Measurements from ENCODE around the gene ASTL. TPM values are rescaled to one million over a fixed set of nuclear protein-coding genes. Genes with fewer than 3 reads are reported as not detected.

Gene ASTL
- total RNA-seq, 1 experiment from 2014 or later = 0.34 TPM

- Histone ChIP-seq H3K9me2 (ENCODE audit: insufficient read depth) (no peaks in the 10 kb centered on the region), H3K9ac (ENCODE audit: low read length) (no peak overlapping the region), H3K79me2 (ENCODE audit: insufficient read depth, low read length) (no peaks in the 10 kb centered on the region), H3K9me3 (ENCODE audit: control insufficient read depth in 1 of 2, insufficient read depth in 1 of 2, low read depth in 1 of 2, low read length in 2 of 2) (no peaks in the 10 kb centered on the region), H3K4me2 (ENCODE audit: low read length) (no peak overlapping the region), H3K27me3 (ENCODE audit: insufficient read depth, low read length) (no peaks in the 10 kb centered on the region), H2AFZ (ENCODE audit: low read depth, low read length, poor library complexity, severe bottlenecking) (no peak overlapping the region), H3K4me1 (ENCODE audit: control insufficient read depth in 1 of 2, insufficient read depth in 2 of 2, low read length in 2 of 2) (no peaks in the 10 kb centered on the region), H3K4me3 (replicated peaks in 1 of 2; ENCODE audit: low read depth in 1 of 2, low read length in 2 of 2) (no peak overlapping the region), H4K20me1 (ENCODE audit: insufficient read depth) (no peaks in the 10 kb centered on the region), H3K27ac (ENCODE audit: low read depth, low read length) (no peak overlapping the region), H3K36me3 (ENCODE audit: control insufficient read depth in 1 of 2, insufficient read depth in 2 of 2, low read length in 2 of 2) (no peaks in the 10 kb centered on the region)
- TF ChIP-seq ELF1 (IDR thresholded peaks at IDR 0.05; ENCODE audit: borderline replicate concordance, low read depth) = no peak
- TF ChIP-seq SRF (IDR thresholded peaks at IDR 0.05; ENCODE audit: low read depth) = no peak
- TF ChIP-seq, protein P1, sequence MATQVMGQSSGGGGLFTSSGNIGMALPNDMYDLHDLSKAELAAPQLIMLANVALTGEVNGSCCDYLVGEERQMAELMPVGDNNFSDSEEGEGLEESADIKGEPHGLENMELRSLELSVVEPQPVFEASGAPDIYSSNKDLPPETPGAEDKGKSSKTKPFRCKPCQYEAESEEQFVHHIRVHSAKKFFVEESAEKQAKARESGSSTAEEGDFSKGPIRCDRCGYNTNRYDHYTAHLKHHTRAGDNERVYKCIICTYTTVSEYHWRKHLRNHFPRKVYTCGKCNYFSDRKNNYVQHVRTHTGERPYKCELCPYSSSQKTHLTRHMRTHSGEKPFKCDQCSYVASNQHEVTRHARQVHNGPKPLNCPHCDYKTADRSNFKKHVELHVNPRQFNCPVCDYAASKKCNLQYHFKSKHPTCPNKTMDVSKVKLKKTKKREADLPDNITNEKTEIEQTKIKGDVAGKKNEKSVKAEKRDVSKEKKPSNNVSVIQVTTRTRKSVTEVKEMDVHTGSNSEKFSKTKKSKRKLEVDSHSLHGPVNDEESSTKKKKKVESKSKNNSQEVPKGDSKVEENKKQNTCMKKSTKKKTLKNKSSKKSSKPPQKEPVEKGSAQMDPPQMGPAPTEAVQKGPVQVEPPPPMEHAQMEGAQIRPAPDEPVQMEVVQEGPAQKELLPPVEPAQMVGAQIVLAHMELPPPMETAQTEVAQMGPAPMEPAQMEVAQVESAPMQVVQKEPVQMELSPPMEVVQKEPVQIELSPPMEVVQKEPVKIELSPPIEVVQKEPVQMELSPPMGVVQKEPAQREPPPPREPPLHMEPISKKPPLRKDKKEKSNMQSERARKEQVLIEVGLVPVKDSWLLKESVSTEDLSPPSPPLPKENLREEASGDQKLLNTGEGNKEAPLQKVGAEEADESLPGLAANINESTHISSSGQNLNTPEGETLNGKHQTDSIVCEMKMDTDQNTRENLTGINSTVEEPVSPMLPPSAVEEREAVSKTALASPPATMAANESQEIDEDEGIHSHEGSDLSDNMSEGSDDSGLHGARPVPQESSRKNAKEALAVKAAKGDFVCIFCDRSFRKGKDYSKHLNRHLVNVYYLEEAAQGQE (IDR thresholded peaks at IDR 0.05; ENCODE audit: low read depth) = no peak
- TF ChIP-seq ZBTB33 (IDR thresholded peaks at IDR 0.05; ENCODE audit: extremely low read depth, insufficient replicate concordance, low read length) = no peak
- no peak for TF ChIP-seq RAD21 (IDR thresholded peaks at IDR 0.05; ENCODE audit: low read depth)
- TF ChIP-seq EZH2 (IDR thresholded peaks at IDR 0.05) = no peak
- no peak for TF ChIP-seq CEBPB (IDR thresholded peaks at IDR 0.05; ENCODE audit: low read depth)
- TF ChIP-seq SP1 (IDR thresholded peaks at IDR 0.05; ENCODE audit: low read depth) = no peak
- no peak for TF ChIP-seq YY1 (IDR thresholded peaks at IDR 0.05; ENCODE audit: extremely low read depth, insufficient replicate concordance, low read depth, low read length)
- POLR2A ChIA-PET = no interaction called here
- RAD21 ChIA-PET (ENCODE audit: low non-redundant PET in 1 of 2, low total read pairs in 2 of 2, uncharacterized antibody in 2 of 2, unreplicated experiment in 2 of 2) = no interaction called here
- CTCF ChIA-PET = no interaction called here
- ATAC-seq = no peak
- intact Hi-C loops (cut with micrococcal nuclease) = no loop called here
- DNase-seq (ENCODE audit: low read depth, low spot score) = no peak
- BruUV-seq (replicated peaks) = no TSS peak
Observed at GRCh38 chr2:96156926-96157648, 18.8 kb upstream of the ASTL start.
